Tibial artery (tissue), 4 donors: Measurements from ENCODE around the gene POLR2C.
A peak's percentile ranks its signal among the peaks of the same experiment; 100 is the strongest.

ENCODE experiments used
- DNase-seq, 2 donors: peaks; one replicate each; pipeline ENCODE4 v3.0.0-alpha.2; 2019
- H3K27ac ChIP-seq, 2 donors: fragments of 200-600 bp; sonication (generic) in 1 of 2; 1 replicate in 1 of 2; 2 replicates in 1 of 2; pipeline ENCODE4 v1.5.1; 2018 to 2019; ENCODE audit warnings: mild to moderate bottlenecking in 1 of 2
- H3K27me3 ChIP-seq, 2 donors: fragments of 200-600 bp; sonication (generic) in 1 of 2; one replicate each; pipeline versions ENCODE4 v1.5.1 to v1.6.0; 2016 to 2019
- H3K36me3 ChIP-seq, 3 donors: fragments of 200-600 bp; sonication (generic) in 2 of 3; one replicate each; pipeline ENCODE4 v1.5.1; 2016 to 2019; ENCODE audit warnings: mild to moderate bottlenecking in 2 of 3
- H3K4me1 ChIP-seq, 4 donors: fragments of 200-600 bp; sonication (generic) in 2 of 4; 1 replicate in 3 of 4; 2 replicates in 1 of 4; pipeline ENCODE4 v1.5.1; 2016 to 2019
- H3K4me3 ChIP-seq, 2 donors: fragments of 200-600 bp; sonication (generic) in 1 of 2; 1 replicate in 1 of 2; 2 replicates in 1 of 2; pipeline ENCODE4 v1.5.1; 2018 to 2019; ENCODE audit warnings: mild to moderate bottlenecking in 2 of 2
- H3K9me3 ChIP-seq, 3 donors: fragments of 200-600 bp; sonication (generic) in 1 of 3; one replicate each; pipeline ENCODE4 v1.5.1; 2016 to 2019
- CTCF ChIP-seq, 2 experiments: fragments of 200-600 bp in 1 of 2; fragments of 450-650 bp in 1 of 2; IDR thresholded peaks; one replicate each; pipeline ENCODE4 v1.5.1; 2017 to 2019; ENCODE audit warnings: antibody characterized with exemption in 2 of 2, mild to moderate bottlenecking in 1 of 2, moderate library complexity in 1 of 2
- intact Hi-C: fragments of 100-400 bp; cut with DNase I; formaldehyde crosslinking; loops from one replicate; pipeline ENCODE4 v1.15.0; 2023; ENCODE audit warnings: low total_unique reads

The POLR2C gene

GRCh38 chr16:57470711-57471110, 8.2 kb downstream of the POLR2C start:
- TF ChIP-seq CTCF (IDR thresholded peaks at IDR 0.05) = no peak
- intact Hi-C loops = no loop called here
- H3K9me3 ChIP-seq = no peaks in the 10 kb centered on the region
- peak in 1 of 2 donors; percentile 67 for DNase-seq
- no peak overlapping the region for H3K27ac ChIP-seq
- peaks cover 78 to 96% (median 94%) of the 10 kb centered on the region in 3 donors for H3K36me3 ChIP-seq
- H3K4me1 ChIP-seq = peaks cover 0 to 10% (median 2%) of the 10 kb centered on the region in 4 donors
- no peak overlapping the region for H3K4me3 ChIP-seq
- no peaks in the 10 kb centered on the region for H3K27me3 ChIP-seq

GRCh38 chr16:57471209-57471608, 8.7 kb downstream of the POLR2C start:
- intact Hi-C loops = no loop called here
- Histone ChIP-seq H3K36me3 (peaks cover 73 to 91% (median 89%) of the 10 kb centered on the region in 3 donors), H3K4me1 (peaks cover 0 to 10% (median 6%) of the 10 kb centered on the region in 4 donors), H3K4me3 (no peak overlapping the region), H3K27ac (no peak overlapping the region), H3K27me3 (no peaks in the 10 kb centered on the region), H3K9me3 (no peaks in the 10 kb centered on the region)
- TF ChIP-seq CTCF (IDR thresholded peaks at IDR 0.05) = no peak
- no peak for DNase-seq

- Histone ChIP-seq H3K9me3 (no peaks in the 10 kb centered on the region), H3K27ac (no peak overlapping the region), H3K36me3 (peaks cover 67 to 82% (median 80%) of the 10 kb centered on the region in 3 donors), H3K27me3 (no peaks in the 10 kb centered on the region), H3K4me1 (peaks cover 0 to 18% (median 12%) of the 10 kb centered on the region in 4 donors), H3K4me3 (no peak overlapping the region)
- intact Hi-C loops = no loop called here
- DNase-seq = no peak
- TF ChIP-seq CTCF (IDR thresholded peaks at IDR 0.05) = no peak
These were observed 9.6 kb downstream of the POLR2C start for GRCh38 chr16:57471852-57472664.

- no peak overlapping the region for H3K4me3 ChIP-seq
- H3K27me3 ChIP-seq = no peaks in the 10 kb centered on the region
- no peak for TF ChIP-seq CTCF (IDR thresholded peaks at IDR 0.05)
- intact Hi-C loops = no loop called here
- H3K9me3 ChIP-seq = no peaks in the 10 kb centered on the region
- peaks cover 3 to 24% (median 17%) of the 10 kb centered on the region in 4 donors for H3K4me1 ChIP-seq
- H3K27ac ChIP-seq = no peak overlapping the region
- no peak for DNase-seq
- H3K36me3 ChIP-seq = peaks cover 64 to 78% (median 74%) of the 10 kb centered on the region in 3 donors
These were observed 10.2 kb downstream of the POLR2C start for GRCh38 chr16:57472665-57473060.

GRCh38 chr16:57473176-57473840, 10.8 kb downstream of the POLR2C start:
- no peak overlapping the region for H3K4me3 ChIP-seq
- no peak for DNase-seq
- peaks cover 58 to 71% (median 68%) of the 10 kb centered on the region in 3 donors for H3K36me3 ChIP-seq
- intact Hi-C loops = no loop called here
- no peaks in the 10 kb centered on the region for H3K27me3 ChIP-seq
- no peak overlapping the region for H3K27ac ChIP-seq
- peaks cover 9 to 30% (median 24%) of the 10 kb centered on the region in 4 donors for H3K4me1 ChIP-seq
- H3K9me3 ChIP-seq = no peaks in the 10 kb centered on the region
- no peak for TF ChIP-seq CTCF (IDR thresholded peaks at IDR 0.05)
